Mesendoderm (in vitro differentiated cells): ENCODE data around the gene KIF3B.
"Not testable (repeated sequence)": the region's sequence is repeated elsewhere in the genome, so short reads cannot be mapped to it uniquely, and the experiment has no call there.

Experiments
- DNase-seq: peaks from one replicate; pipeline ENCODE4 v3.0.0; 2013
- H2AK5ac ChIP-seq: 2 replicates; pipeline ENCODE4 v1.6.1; 2013; ENCODE audit warnings: low read length, inconsistent platforms
- H2BK120ac ChIP-seq: 2 replicates; pipeline ENCODE4 v1.6.1; 2013; ENCODE audit warnings: low read depth, mild to moderate bottlenecking, low read length, moderate library complexity, mixed read lengths
- H2BK15ac ChIP-seq: replicated peaks from 2 replicates; pipeline ENCODE4 v1.6.1; 2013; ENCODE audit warnings: low read depth, mild to moderate bottlenecking, moderate library complexity
- H2BK5ac ChIP-seq: 2 replicates; pipeline ENCODE4 v1.6.1; 2013; ENCODE audit warnings: low read length, inconsistent platforms
- H3K18ac ChIP-seq: 2 replicates; pipeline ENCODE4 v1.6.1; 2013; ENCODE audit warnings: mild to moderate bottlenecking, low read length, mixed read lengths
- H3K23ac ChIP-seq: one replicate; pipeline ENCODE4 v1.6.1; 2013; ENCODE audit warnings: low read length
- H3K27ac ChIP-seq: 2 replicates; pipeline ENCODE4 v1.5.1; 2013; ENCODE audit warnings: low read depth, mild to moderate bottlenecking, inconsistent platforms, low read length, moderate library complexity
- H3K27me3 ChIP-seq: 2 replicates; pipeline ENCODE4 v1.6.1; 2013; ENCODE audit warnings: low read length, control low read depth, mild to moderate bottlenecking, inconsistent platforms; ENCODE audit not compliant: insufficient read depth, poor library complexity
- H3K36me3 ChIP-seq: 2 replicates; pipeline ENCODE4 v1.6.1; 2013; ENCODE audit warnings: low read length, inconsistent platforms; ENCODE audit not compliant: control insufficient read depth, insufficient read depth
- H3K4ac ChIP-seq: one replicate; pipeline ENCODE4 v1.6.1; 2013; ENCODE audit warnings: low read depth, mild to moderate bottlenecking, low read length, moderate library complexity
- H3K4me1 ChIP-seq: 2 replicates; pipeline ENCODE4 v1.6.1; 2013; ENCODE audit warnings: low read depth, low read length, inconsistent platforms; ENCODE audit not compliant: control insufficient read depth
- H3K4me2 ChIP-seq: 2 replicates; pipeline ENCODE4 v1.6.1; 2013; ENCODE audit warnings: low read length
- H3K4me3 ChIP-seq: 2 replicates; pipeline ENCODE4 v1.5.1; 2013; ENCODE audit warnings: mild to moderate bottlenecking, low read length
- H3K56ac ChIP-seq: one replicate; pipeline ENCODE4 v1.6.1; 2013; ENCODE audit warnings: low read length
- H3K79me1 ChIP-seq: 2 replicates; pipeline ENCODE4 v1.6.1; 2013; ENCODE audit warnings: low read length, inconsistent platforms
- H3K79me2 ChIP-seq: 2 replicates; pipeline ENCODE4 v1.6.1; 2013; ENCODE audit warnings: mild to moderate bottlenecking, low read length; ENCODE audit not compliant: control insufficient read depth, insufficient read depth
- H3K9ac ChIP-seq: 2 replicates; pipeline ENCODE4 v1.6.1; 2013; ENCODE audit warnings: low read length, inconsistent platforms
- H4K5ac ChIP-seq: one replicate; pipeline ENCODE4 v1.6.1; 2013; ENCODE audit warnings: low read length
- H4K8ac ChIP-seq: one replicate; pipeline ENCODE4 v1.6.1; 2013; ENCODE audit warnings: low read depth, mild to moderate bottlenecking, control low read depth, low read length, moderate library complexity
- WGBS: extraction: QIAGEN DNeasy Blood & Tissue Kit; methylation state at CpG from one replicate; pipeline ENCODE4 v1.1.7; 2013; ENCODE audit warnings: low lambda C conversion rate, missing lambda C conversion rate; ENCODE audit not compliant: insufficient coverage; ENCODE audit errors: extremely low coverage; 5-methylcytosine and 5-hydroxymethylcytosine counted together

KIF3B gene

DNA sequence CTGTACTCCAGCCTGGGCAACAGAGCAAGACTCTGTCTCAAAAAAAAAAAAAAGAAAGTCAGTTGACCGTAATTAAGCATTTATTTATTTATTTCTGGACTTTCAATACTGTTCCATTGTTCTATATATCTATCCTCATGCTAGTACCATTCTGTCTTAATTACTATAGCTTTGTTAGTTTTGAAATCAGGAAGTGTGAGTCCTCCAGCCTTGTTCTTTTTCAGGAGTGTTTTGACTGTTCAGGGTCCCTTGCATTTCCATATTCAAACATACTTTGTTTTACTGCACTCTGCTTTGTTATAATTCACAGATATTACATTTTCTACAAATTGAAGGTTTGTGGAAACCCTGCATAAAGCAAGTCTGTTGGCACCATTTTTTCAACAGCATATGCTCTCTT is 43.9 kb downstream of the KIF3B start:
- Histone ChIP-seq H4K8ac (no peak overlapping the region), H3K4me3 (no peak overlapping the region), H3K4me1 (no peaks in the 10 kb centered on the region), H3K9ac (no peak overlapping the region), H2BK5ac (no peak overlapping the region), H3K79me2 (no peaks in the 10 kb centered on the region), H3K56ac (no peak overlapping the region), H3K18ac (no peak overlapping the region), H3K36me3 (peaks cover 1% of the 10 kb centered on the region), H3K27ac (no peak overlapping the region), H2BK15ac (no peak overlapping the region), H4K5ac (no peak overlapping the region), H2BK120ac (no peak overlapping the region), H3K79me1 (no peaks in the 10 kb centered on the region), H2AK5ac (no peak overlapping the region), H3K4me2 (no peak overlapping the region), H3K27me3 (no peaks in the 10 kb centered on the region), H3K23ac (no peak overlapping the region), H3K4ac (no peak overlapping the region)
- no peak for DNase-seq
- no CpG with 5 or more reads among the region's 1 CpG for WGBS

DNA sequence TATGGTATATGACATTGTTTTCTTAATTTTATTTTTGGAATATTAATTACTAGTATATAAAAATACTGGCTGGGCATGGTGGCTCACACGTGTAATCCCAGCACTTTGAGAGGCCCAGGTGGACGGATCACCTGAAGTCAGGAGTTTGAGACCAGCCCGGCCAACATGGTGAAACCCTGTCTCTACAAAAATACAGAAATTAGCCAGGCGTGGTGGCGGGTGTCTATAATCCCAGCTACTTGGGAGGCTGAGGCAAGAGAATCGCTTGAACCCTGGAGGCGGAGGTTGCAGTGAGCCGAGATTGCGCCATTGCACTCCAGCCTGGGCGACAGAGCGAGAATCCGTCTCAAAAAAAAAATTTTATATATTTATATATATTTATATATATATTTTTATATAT is 44.8 kb downstream of the KIF3B start:
- H2AK5ac ChIP-seq, DNase-seq, H3K27ac ChIP-seq, H3K36me3 ChIP-seq, H3K79me1 ChIP-seq, H3K4me3 ChIP-seq, H3K4me2 ChIP-seq, H3K79me2 ChIP-seq, H3K4ac ChIP-seq, H3K56ac ChIP-seq, H2BK15ac ChIP-seq, H4K5ac ChIP-seq, H3K18ac ChIP-seq, H3K9ac ChIP-seq, H2BK120ac ChIP-seq, H2BK5ac ChIP-seq, H3K4me1 ChIP-seq, H3K27me3 ChIP-seq, H4K8ac ChIP-seq, H3K23ac ChIP-seq: not testable (repeated sequence)
- WGBS: no CpG with 5 or more reads among the region's 12 CpGs

DNA sequence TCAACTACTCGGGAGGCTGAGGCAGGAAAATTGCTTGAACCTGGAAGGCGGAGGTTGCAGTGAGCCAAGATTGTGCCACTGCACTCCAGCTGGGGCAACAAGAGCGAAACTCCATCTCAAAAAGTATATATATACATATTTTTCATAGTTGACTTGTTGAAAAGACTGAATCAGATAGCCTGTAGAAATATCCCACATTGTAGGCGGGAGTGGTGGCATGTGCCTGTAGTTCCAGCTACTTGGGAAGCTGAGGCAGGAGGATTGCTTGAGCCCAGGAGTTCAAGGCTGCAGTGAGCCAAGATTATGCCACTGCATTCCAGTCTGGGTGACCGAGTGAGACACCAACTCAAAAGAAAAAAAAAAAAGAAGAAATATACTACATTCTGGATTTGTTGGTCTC is 46.3 kb downstream of the KIF3B start:
- H3K27me3 ChIP-seq, H3K4ac ChIP-seq, H4K5ac ChIP-seq, H3K4me3 ChIP-seq, H2AK5ac ChIP-seq, H3K4me2 ChIP-seq, H3K36me3 ChIP-seq, H2BK15ac ChIP-seq, H3K9ac ChIP-seq, H4K8ac ChIP-seq, H2BK5ac ChIP-seq, H3K18ac ChIP-seq, H3K79me1 ChIP-seq, H3K27ac ChIP-seq, H2BK120ac ChIP-seq, H3K79me2 ChIP-seq, H3K4me1 ChIP-seq, DNase-seq, H3K56ac ChIP-seq, H3K23ac ChIP-seq: not testable (repeated sequence)
- no CpG with 5 or more reads among the region's 5 CpGs for WGBS

DNA sequence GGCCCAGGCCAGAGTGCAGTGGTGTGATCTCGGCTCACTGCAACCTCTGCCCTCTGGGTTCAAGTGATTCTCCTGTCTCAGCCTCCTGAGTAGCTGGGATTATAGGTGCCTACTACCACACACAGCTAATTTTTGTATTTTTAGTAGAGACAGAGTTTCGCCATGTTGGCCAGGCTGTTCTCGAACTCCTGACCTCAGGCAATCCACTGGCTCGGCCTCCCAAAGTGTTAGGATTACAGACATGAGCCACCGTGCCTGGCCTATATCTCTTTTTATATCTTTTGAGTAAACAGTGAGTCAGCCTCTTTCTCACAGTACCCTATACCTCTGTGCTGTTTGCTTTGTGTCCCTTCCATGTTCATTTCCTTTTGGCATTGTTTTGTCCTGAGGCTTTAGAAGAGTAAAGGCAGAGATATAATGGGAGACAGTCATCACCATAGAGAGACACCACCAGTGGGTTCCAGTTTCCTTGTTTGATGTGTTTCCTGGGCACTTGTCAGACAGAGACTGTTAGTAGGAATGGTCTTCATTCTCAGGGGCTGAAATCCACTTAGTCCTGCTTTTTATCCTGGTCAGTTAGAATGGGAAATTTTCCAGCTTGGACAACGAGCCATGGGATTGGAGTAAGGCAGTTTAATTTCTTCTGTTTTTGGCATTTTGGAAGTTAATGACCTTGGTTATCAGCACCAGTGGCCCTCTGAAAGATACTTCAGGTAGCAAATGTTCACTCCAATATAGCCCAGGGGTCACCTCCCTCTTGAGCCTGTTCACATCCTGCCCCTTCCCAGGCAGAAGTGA is 48.5 kb downstream of the KIF3B start:
- no peak overlapping the region for H2BK120ac ChIP-seq
- no peak overlapping the region for H3K9ac ChIP-seq
- H3K27me3 ChIP-seq: no peaks in the 10 kb centered on the region
- peaks cover 2% of the 10 kb centered on the region for H3K36me3 ChIP-seq
- no peak overlapping the region for H3K27ac ChIP-seq
- H2BK15ac ChIP-seq: no peak overlapping the region
- H3K79me1 ChIP-seq: no peaks in the 10 kb centered on the region
- no peak overlapping the region for H3K56ac ChIP-seq
- H2AK5ac ChIP-seq: no peak overlapping the region
- no peak overlapping the region for H3K23ac ChIP-seq
- H3K4me3 ChIP-seq: no peak overlapping the region
- no peak overlapping the region for H3K18ac ChIP-seq
- WGBS: no CpG with 5 or more reads among the region's 6 CpGs
- H3K4me1 ChIP-seq: no peaks in the 10 kb centered on the region
- no peak overlapping the region for H4K5ac ChIP-seq
- no peak overlapping the region for H2BK5ac ChIP-seq
- no peaks in the 10 kb centered on the region for H3K79me2 ChIP-seq
- H3K4ac ChIP-seq: no peak overlapping the region
- H3K4me2 ChIP-seq: no peak overlapping the region
- peak; percentile 32 for DNase-seq
- H4K8ac ChIP-seq: no peak overlapping the region

DNA sequence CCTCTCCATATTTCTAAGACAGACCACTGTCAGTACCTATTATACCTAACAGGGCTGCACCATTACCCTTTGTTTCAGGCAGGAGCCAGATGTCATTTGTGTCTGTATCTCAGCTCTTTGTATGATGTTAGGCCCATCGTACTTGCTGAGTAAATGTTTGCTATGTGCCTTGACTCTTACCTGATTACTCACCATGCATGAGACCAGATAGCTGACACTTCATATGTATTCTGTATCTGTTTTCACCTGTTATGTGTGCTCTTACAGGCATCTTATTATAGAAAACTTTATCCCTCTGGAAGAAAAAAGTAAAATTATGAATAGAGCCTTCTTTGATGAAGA is 49.0 kb downstream of the KIF3B start:
- no CpG with 5 or more reads among the region's 1 CpG for WGBS

DNA sequence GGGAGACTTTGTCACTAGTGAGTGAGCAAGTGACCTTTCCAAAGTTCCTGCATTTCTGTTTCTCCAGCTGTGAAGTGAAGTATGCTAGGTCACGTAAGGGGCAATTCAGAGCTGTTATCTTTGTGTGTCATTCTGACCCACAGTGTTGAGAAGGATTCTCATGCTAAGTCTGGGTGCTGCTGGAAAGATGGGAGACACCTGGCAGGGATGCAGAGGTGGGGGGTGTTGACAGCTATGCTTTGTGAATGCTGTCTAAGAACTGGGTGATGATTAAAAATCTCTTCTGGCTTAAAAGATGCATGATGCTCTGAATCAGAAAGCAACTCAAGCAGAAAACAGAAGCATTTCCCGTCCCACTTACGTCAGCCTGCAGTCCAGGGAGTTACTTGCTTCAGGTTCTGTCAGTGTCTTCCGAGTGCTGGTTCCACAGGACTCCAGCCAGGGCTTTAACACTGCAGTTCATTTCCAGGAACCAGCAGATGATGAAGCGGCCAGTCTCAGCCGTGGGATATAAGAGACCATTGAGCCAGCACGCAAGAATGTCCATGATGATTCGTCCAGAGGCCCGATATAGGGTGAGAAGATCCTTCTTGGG is 49.7 kb downstream of the KIF3B start:
- no peak overlapping the region for H3K18ac ChIP-seq
- H2BK15ac ChIP-seq: no peak overlapping the region
- H3K79me2 ChIP-seq: no peaks in the 10 kb centered on the region
- no peak overlapping the region for H3K4ac ChIP-seq
- no peak overlapping the region for H2AK5ac ChIP-seq
- H3K4me2 ChIP-seq: no peak overlapping the region
- no peak overlapping the region for H4K5ac ChIP-seq
- H3K9ac ChIP-seq: no peak overlapping the region
- H3K36me3 ChIP-seq: peaks cover 2% of the 10 kb centered on the region
- H3K27ac ChIP-seq: no peak overlapping the region
- no peak overlapping the region for H3K23ac ChIP-seq
- H3K27me3 ChIP-seq: no peaks in the 10 kb centered on the region
- H4K8ac ChIP-seq: no peak overlapping the region
- DNase-seq: no peak
- no CpG with 5 or more reads among the region's 9 CpGs for WGBS
- H3K4me3 ChIP-seq: no peak overlapping the region
- H3K79me1 ChIP-seq: no peaks in the 10 kb centered on the region
- no peak overlapping the region for H2BK5ac ChIP-seq
- no peaks in the 10 kb centered on the region for H3K4me1 ChIP-seq
- H2BK120ac ChIP-seq: no peak overlapping the region
- H3K56ac ChIP-seq: no peak overlapping the region

More for the DNA sequence above, 49.0 kb downstream of the KIF3B start:
- Histone ChIP-seq H2BK5ac (no peak overlapping the region), H3K79me2 (no peaks in the 10 kb centered on the region), H3K4me3 (no peak overlapping the region), H3K23ac (no peak overlapping the region), H3K79me1 (no peaks in the 10 kb centered on the region), H3K18ac (no peak overlapping the region), H4K8ac (no peak overlapping the region), H2BK120ac (no peak overlapping the region), H4K5ac (no peak overlapping the region), H3K56ac (no peak overlapping the region), H3K4me2 (no peak overlapping the region), H3K27me3 (no peaks in the 10 kb centered on the region), H3K4ac (no peak overlapping the region), H3K36me3 (peaks cover 2% of the 10 kb centered on the region), H2AK5ac (no peak overlapping the region), H3K27ac (no peak overlapping the region), H2BK15ac (no peak overlapping the region), H3K4me1 (no peaks in the 10 kb centered on the region), H3K9ac (no peak overlapping the region)
- DNase-seq: no peak
